Neural crest cell (in vitro differentiated cells): ENCODE results near the gene OR5P2. TPM values are rescaled to one million over a fixed set of nuclear protein-coding genes. Genes with fewer than 3 reads are reported as not detected.
"Not testable (repeated sequence)": the region's sequence is repeated elsewhere in the genome, so short reads cannot be mapped to it uniquely, and the experiment has no call there.

Source experiments
- DNase-seq: peaks from one replicate; pipeline ENCODE4 v3.0.0; 2021; ENCODE audit warnings: low read depth, mixed read lengths, low spot score
- H3K27ac Mint-ChIP-seq: one replicate; pipeline ENCODE4 v1.8.0; 2021; ENCODE audit warnings: mild to moderate bottlenecking, mixed read lengths; ENCODE audit not compliant: unreplicated experiment
- H3K27me3 Mint-ChIP-seq: 2 replicates; pipeline ENCODE4 v1.8.0; 2021; ENCODE audit warnings: low read depth, mild to moderate bottlenecking, mixed read lengths
- H3K36me3 Mint-ChIP-seq: 2 replicates; pipeline ENCODE4 v1.8.0; 2021; ENCODE audit warnings: low read depth, mild to moderate bottlenecking, mixed read lengths
- H3K4me1 Mint-ChIP-seq: 2 replicates; pipeline ENCODE4 v1.8.0; 2021; ENCODE audit warnings: mixed read lengths
- H3K4me3 Mint-ChIP-seq: one replicate; pipeline ENCODE4 v1.8.0; 2021; ENCODE audit warnings: mild to moderate bottlenecking, mixed read lengths
- H3K9me3 Mint-ChIP-seq: 2 replicates; pipeline ENCODE4 v1.8.0; 2021; ENCODE audit warnings: mixed read lengths
- CTCF ChIP-seq: fragments of 200-600 bp; sonication (generic); conservative IDR thresholded peaks from 2 replicates; pipeline ENCODE4 v1.5.0; 2021; ENCODE audit warnings: antibody characterized with exemption, mild to moderate bottlenecking
- total RNA-seq: library from RNA; stranded (reverse); gene quantifications from 2 replicates; pipeline ENCODE4 v1.2.1, GENCODE V29; 2021

OR5P2 gene
- total RNA-seq, 1 donor from 2014 or later = not detected

DNA sequence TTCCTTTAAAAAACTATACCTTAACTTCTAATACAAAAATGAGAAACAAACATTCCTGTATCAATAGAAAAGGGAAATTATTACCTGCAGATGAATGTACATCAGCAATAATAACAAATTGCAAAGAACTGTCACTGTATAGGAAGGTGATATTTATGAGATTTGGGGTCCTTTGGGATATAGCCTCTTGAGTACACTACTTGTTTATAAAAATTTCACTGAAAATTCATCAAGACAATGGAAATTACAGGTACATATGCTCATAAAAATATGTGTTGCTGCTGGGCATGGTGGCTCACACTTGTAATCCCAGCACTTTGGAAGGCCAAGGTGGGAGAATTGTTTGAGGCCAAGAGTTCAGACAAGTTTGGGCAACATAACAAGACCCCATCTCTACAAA, 34.0 kb upstream of the OR5P2 start, which contains the start of gene OR5P3:
Gene OR5P3, minus strand, starts transcription at position 101 of the 400 bp plus-strand sequence.
- Mint-ChIP-seq H3K27ac (no peak within 1 kb of the TSS), H3K4me1 (no peaks in the 10 kb centered on the region), H3K9me3 (no peaks in the 10 kb centered on the region), H3K36me3 (no peaks in the 10 kb centered on the region), H3K27me3 (peaks cover 10% of the 10 kb centered on the region), H3K4me3 (no peak within 1 kb of the TSS)
- DNase-seq = no peak
- TF ChIP-seq CTCF = no peak

GRCh38 chr11:7826324-7826723, 29.6 kb upstream of the OR5P2 start:
- no peak overlapping the region for H3K27ac Mint-ChIP-seq
- H3K36me3 Mint-ChIP-seq = no peaks in the 10 kb centered on the region
- H3K4me1 Mint-ChIP-seq = no peaks in the 10 kb centered on the region
- H3K27me3 Mint-ChIP-seq = peaks cover 12% of the 10 kb centered on the region
- no peaks in the 10 kb centered on the region for H3K9me3 Mint-ChIP-seq
- no peak for DNase-seq
- H3K4me3 Mint-ChIP-seq = no peak overlapping the region
- TF ChIP-seq CTCF = no peak

DNA sequence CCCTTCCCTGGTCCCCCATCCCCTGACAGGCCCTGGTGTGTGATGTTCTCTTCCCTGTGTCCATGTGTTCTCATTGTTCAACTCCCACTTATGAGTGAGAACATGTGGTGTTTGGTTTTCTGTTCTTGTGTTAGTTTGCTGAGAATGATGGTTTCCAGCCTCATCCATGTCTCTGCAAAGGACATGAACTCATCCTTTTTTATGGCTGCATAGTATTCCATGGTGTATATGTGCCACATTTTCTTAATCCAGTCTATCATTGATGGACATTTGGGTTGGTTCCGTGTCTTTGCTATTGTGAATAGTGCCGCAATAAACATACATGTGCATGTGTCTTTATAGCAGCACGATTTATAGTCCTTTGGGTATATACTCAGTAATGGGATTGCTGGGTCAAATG, 23.7 kb upstream of the OR5P2 start:
- H3K4me3 Mint-ChIP-seq, DNase-seq, H3K27ac Mint-ChIP-seq, H3K27me3 Mint-ChIP-seq, H3K9me3 Mint-ChIP-seq, H3K4me1 Mint-ChIP-seq, H3K36me3 Mint-ChIP-seq: not testable (repeated sequence)

DNA sequence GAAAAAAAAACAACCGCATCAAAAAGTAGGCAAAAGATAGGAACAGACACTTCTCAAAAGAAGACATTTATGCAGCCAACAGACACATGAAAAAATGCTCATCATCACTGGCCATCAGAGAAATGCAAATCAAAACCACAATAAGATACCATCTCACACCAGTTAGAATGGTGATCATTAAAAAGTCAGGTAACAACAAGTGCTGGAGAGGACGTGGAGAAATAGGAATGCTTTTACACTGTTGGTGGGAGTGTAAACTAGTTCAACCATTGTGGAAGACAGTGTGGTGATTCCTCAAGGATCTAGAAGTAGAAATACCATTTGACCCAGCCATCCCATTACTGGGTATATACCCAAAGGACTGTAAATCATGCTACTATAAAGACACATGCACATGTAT, 18.2 kb upstream of the OR5P2 start:
- not testable (repeated sequence) for H3K36me3 Mint-ChIP-seq, H3K4me3 Mint-ChIP-seq, H3K4me1 Mint-ChIP-seq, H3K27me3 Mint-ChIP-seq, H3K27ac Mint-ChIP-seq, DNase-seq
- peaks cover 15% of the 10 kb centered on the region for H3K9me3 Mint-ChIP-seq

- not testable (repeated sequence) for H3K36me3 Mint-ChIP-seq, DNase-seq, H3K4me1 Mint-ChIP-seq, H3K4me3 Mint-ChIP-seq, H3K27me3 Mint-ChIP-seq, H3K27ac Mint-ChIP-seq
- peaks cover 19% of the 10 kb centered on the region for H3K9me3 Mint-ChIP-seq
Observed at GRCh38 chr11:7810301-7810700, 13.6 kb upstream of the OR5P2 start.

DNA sequence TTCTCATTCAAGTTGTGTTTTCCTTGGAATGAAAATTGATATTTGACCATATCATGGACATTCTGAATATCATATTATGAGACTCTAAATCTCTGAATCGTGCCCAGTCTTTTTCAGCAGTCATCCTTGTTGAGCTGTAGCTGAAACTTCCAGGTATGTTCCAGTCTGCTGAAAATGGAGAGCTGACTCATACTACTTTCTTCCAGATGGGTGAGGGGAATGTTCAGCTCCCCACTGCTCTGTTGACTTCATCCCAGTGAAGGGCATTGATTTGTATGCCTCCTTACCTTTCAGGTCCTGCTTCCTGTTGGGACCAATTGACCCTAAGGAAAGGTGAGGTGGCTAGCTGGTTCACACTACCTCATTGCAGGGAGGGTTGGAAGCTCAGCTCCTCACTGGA, 3.5 kb downstream of the OR5P2 start:
- Mint-ChIP-seq H3K4me3 (no peak overlapping the region), H3K4me1 (no peaks in the 10 kb centered on the region), H3K27me3 (peaks cover 2% of the 10 kb centered on the region), H3K27ac (no peak overlapping the region), H3K36me3 (no peaks in the 10 kb centered on the region), H3K9me3 (no peaks in the 10 kb centered on the region)
- no peak for TF ChIP-seq CTCF
- DNase-seq = no peak

- Mint-ChIP-seq H3K36me3 (no peaks in the 10 kb centered on the region), H3K9me3 (peaks cover 4% of the 10 kb centered on the region), H3K27me3 (peaks cover 12% of the 10 kb centered on the region), H3K27ac (no peak overlapping the region), H3K4me3 (no peak overlapping the region), H3K4me1 (no peaks in the 10 kb centered on the region)
- no peak for DNase-seq
- TF ChIP-seq CTCF = no peak
Observed at GRCh38 chr11:7787239-7787638, 9.5 kb downstream of the OR5P2 start.
